Duodenal mucosa (tissue), 2 donors: Measurements from ENCODE around the gene PLOD2.

Source experiments
- H3K27ac ChIP-seq: one replicate; pipeline ENCODE4 v1.7.0; 2013; ENCODE audit warnings: low read depth, low read length
- H3K27me3 ChIP-seq, 2 donors: one replicate each; pipeline ENCODE4 v1.7.0; 2013; ENCODE audit warnings: low read length in 2 of 2, control low read depth in 1 of 2; ENCODE audit not compliant: insufficient read depth in 2 of 2, control insufficient read depth in 1 of 2
- H3K36me3 ChIP-seq, 2 donors: one replicate each; pipeline ENCODE4 v1.7.0; 2013; ENCODE audit warnings: low read length in 2 of 2, control low read depth in 1 of 2; ENCODE audit not compliant: insufficient read depth in 2 of 2, control insufficient read depth in 1 of 2
- H3K4me1 ChIP-seq, 2 donors: one replicate each; pipeline ENCODE4 v1.7.0; 2013; ENCODE audit warnings: low read length in 2 of 2, control low read depth in 1 of 2; ENCODE audit not compliant: insufficient read depth in 2 of 2, control insufficient read depth in 1 of 2
- H3K4me3 ChIP-seq, 2 donors: one replicate each; pipeline ENCODE4 v1.7.0; 2013; ENCODE audit warnings: low read length in 2 of 2, low read depth in 1 of 2
- H3K9ac ChIP-seq, 2 donors: one replicate each; pipeline ENCODE4 v1.7.0; 2013; ENCODE audit warnings: low read length in 2 of 2, low read depth in 1 of 2
- H3K9me3 ChIP-seq, 2 donors: one replicate each; pipeline ENCODE4 v1.7.0; 2013; ENCODE audit warnings: low read length in 2 of 2, control low read depth in 1 of 2; ENCODE audit not compliant: control insufficient read depth in 1 of 2

Gene PLOD2

DNA sequence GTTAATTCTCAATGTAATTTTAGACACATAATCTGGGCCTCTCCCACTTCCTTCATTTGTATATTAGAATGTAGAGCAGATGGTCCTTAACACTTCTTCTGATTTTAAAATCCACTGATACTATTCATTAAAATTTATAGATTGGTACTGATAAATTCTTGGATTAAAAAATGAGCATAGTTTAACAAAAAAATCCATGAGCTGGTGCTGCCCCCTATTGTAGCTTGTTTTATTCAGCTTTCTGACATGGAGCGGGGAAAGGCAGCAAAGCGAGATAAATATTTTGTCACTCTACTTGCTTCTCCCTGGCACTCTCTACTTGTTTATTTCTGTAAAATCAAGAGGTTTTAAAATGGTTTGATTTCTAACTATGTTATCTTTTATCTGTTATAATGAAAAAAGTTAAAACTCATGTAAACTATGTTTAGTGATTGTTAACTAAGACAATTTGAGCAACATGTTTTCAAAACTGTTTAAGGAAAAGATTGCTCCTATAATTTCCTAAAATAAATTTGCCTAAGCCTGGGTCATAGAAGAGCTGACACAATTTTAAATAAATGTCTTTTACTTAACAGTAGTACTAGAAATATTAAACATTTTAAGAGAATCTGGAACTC is 26.5 kb upstream of the PLOD2 start:
- Histone ChIP-seq H3K36me3 (no peaks in the 10 kb centered on the region), H3K4me3 (no peak overlapping the region), H3K9me3 (no peaks in the 10 kb centered on the region), H3K27ac (no peak overlapping the region), H3K27me3 (no peaks in the 10 kb centered on the region), H3K4me1 (peaks cover 0 to 3% of the 10 kb centered on the region in 2 donors), H3K9ac (no peak overlapping the region)

DNA sequence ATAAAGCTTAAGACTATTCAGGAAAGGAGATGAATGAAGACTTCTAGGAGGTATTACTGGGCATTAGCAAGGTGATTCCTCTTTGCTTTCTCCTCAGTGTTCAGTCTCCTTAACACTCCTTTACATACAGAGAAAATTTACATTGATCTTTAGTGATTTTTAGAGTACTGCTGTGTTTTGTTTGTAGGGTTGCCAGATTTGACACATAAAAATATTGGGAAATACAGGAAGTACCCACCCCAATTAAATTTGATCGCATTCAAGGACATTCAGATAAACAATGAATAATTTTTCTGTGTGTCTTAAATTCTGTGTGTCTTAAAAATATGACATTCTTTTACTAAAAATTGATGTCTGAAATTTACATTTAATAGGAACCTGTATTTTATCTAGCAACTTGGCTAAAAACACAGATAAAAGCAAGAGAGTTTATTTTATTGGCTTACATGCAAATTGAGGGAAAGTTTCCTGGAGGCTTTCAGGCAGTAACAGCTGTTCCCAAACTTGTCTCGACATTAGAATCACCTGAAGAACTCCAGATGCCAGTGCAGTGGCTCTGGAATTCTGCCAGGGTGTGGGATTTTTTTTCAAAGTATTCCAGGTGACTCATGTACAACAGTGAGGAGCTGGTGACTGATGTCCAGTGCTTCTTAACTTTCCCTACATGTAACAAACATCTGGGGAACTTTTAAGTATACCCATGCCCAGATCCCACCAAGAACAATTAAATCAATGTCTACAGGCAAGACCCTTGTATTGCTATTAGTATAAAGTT is 23.4 kb upstream of the PLOD2 start:
- H3K27me3 ChIP-seq: no peaks in the 10 kb centered on the region
- no peaks in the 10 kb centered on the region for H3K36me3 ChIP-seq
- no peak overlapping the region for H3K27ac ChIP-seq
- no peak overlapping the region for H3K9ac ChIP-seq
- no peak overlapping the region for H3K4me3 ChIP-seq
- peaks cover 0 to 3% of the 10 kb centered on the region in 2 donors for H3K4me1 ChIP-seq
- no peaks in the 10 kb centered on the region for H3K9me3 ChIP-seq

DNA sequence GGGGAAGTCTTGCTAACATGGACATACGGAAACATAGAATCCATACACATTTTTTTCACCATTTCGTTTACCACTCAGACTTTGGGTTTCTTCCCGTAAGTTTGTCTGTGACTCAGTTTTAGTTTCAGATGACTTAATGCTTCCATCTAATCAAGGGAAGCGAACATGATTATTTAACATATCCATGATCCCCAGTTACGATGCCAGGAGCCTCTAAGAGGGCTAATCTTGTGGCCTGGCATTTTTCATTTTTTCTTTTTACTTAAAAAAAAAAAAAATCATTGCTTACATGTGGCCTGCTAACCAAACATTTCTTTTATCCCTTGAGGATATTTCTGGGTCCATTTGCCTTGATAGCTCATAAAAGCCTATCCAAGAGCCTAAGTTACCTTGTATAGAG is 20.2 kb upstream of the PLOD2 start:
- no peak overlapping the region for H3K9ac ChIP-seq
- no peaks in the 10 kb centered on the region for H3K4me1 ChIP-seq
- H3K27me3 ChIP-seq: no peaks in the 10 kb centered on the region
- no peaks in the 10 kb centered on the region for H3K9me3 ChIP-seq
- H3K27ac ChIP-seq: no peak overlapping the region
- no peaks in the 10 kb centered on the region for H3K36me3 ChIP-seq
- H3K4me3 ChIP-seq: no peak overlapping the region

DNA sequence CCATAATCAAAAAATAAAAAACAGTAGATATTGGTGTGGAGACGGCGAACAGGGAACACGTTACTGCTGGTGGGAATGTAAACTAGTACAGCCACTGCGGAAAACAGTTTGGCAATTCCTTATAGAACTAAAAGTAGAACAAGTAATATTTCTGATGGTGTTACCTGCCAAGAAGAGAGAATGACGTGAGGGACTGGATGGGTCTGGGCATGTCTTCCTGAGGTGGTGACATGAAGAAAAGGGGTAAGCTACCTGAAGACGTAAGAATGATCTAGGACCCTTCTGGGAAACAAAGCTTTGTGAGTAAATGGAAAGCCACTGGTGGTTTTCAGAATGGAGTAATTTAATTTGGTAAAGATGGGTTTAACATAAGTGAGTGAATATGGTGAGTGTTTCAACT is 19.4 kb upstream of the PLOD2 start:
- Histone ChIP-seq H3K9ac (no peak overlapping the region), H3K27ac (no peak overlapping the region), H3K9me3 (no peaks in the 10 kb centered on the region), H3K4me3 (no peak overlapping the region), H3K36me3 (no peaks in the 10 kb centered on the region), H3K4me1 (no peaks in the 10 kb centered on the region), H3K27me3 (no peaks in the 10 kb centered on the region)

DNA sequence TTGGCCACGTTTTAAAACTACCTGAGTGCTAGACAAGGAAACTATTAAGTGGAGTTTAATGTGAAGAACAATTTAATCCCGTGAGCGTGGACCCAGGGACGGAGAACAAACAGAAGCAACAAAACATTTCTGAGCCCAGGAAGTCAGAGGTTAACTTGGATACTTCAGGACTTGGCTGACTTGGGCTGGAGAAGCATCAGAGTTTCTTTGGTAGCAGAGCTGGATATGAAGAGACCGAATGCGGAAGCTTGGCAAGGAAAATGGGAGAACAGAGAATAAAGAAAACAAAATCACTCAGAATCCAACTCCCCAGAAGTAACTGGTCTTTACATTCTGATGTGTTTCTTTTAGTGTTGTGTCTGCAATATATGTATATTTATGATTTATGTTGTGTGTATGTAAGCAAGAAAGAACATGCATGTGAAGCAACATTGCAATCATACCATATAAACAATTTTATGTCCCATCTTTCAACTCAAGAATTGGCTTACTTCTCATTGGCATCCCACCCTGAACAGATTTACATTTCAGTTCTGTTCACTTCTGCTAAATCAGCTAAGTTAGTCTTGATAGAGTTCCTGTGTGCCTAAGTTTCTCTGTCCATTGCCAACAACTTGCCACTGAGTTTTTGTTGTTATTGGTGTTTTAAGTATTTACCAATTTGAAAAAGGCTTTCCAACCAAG is 17.2 kb upstream of the PLOD2 start:
- no peak overlapping the region for H3K4me3 ChIP-seq
- H3K27me3 ChIP-seq: no peaks in the 10 kb centered on the region
- H3K9ac ChIP-seq: no peak overlapping the region
- H3K4me1 ChIP-seq: no peaks in the 10 kb centered on the region
- H3K36me3 ChIP-seq: no peaks in the 10 kb centered on the region
- no peak overlapping the region for H3K27ac ChIP-seq
- no peaks in the 10 kb centered on the region for H3K9me3 ChIP-seq

DNA sequence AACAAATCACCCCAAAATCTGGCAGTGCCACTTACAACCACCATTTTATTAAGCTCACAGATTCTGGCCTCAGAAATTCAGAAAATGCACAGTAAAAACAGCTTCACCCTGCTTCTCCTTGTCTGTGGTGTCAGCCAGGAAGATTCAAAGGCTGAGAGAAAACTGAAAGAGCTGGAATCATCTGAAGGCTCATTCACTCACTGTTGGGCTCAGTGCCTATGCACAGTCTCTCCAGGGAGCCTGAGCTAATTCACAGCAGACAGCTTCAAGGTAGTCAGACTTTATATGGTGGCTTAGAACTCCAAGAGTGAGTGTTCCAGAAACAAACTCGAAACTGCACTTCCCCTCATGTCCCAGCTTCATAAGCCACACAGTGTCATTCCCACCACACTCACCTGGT is 16.5 kb upstream of the PLOD2 start:
- Histone ChIP-seq H3K9ac (no peak overlapping the region), H3K27ac (no peak overlapping the region), H3K9me3 (no peaks in the 10 kb centered on the region), H3K27me3 (no peaks in the 10 kb centered on the region), H3K4me3 (no peak overlapping the region), H3K36me3 (no peaks in the 10 kb centered on the region), H3K4me1 (no peaks in the 10 kb centered on the region)

DNA sequence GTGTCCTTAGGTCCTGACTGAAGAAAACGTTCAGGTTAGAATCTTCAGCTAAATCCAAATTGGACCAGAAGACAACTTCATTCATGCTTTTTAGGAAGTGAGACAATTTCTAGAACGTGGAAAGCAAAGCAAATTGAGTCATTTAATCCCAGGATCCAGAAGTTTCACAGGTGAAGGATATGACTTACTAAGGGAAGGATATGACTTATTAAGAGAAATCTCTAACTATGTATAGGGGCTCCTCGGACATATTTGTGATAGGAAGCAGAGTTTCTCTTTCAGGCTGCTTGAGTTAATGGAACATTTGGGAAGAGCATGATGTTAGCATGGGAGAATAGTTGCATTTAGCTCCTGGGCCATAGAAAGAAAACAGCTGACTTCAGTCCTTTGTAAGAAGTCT is 16.1 kb upstream of the PLOD2 start:
- Histone ChIP-seq H3K9me3 (no peaks in the 10 kb centered on the region), H3K9ac (no peak overlapping the region), H3K27me3 (no peaks in the 10 kb centered on the region), H3K4me3 (no peak overlapping the region), H3K27ac (no peak overlapping the region), H3K4me1 (no peaks in the 10 kb centered on the region), H3K36me3 (no peaks in the 10 kb centered on the region)

DNA sequence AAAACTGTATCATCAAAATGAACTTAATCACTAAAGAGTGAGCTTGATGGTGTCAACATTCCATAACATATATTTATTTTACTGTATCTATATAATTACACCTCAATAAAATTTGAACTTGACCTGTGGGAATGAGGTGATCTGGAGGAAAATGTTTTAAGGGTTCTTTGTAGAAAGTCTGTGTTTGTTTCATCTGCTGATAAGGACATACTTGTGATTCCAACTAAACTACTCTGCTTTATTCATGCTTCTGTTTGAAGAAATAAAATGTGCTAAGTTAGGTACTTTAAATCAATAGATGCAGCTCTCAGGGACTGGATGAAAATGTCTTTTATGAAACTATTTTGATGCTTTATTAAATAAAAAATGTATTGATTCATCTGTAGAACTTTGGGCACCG is 11.6 kb upstream of the PLOD2 start:
- no peaks in the 10 kb centered on the region for H3K27me3 ChIP-seq
- H3K4me3 ChIP-seq: no peak overlapping the region
- no peak overlapping the region for H3K9ac ChIP-seq
- no peaks in the 10 kb centered on the region for H3K36me3 ChIP-seq
- H3K4me1 ChIP-seq: no peaks in the 10 kb centered on the region
- no peaks in the 10 kb centered on the region for H3K9me3 ChIP-seq
- no peak overlapping the region for H3K27ac ChIP-seq

DNA sequence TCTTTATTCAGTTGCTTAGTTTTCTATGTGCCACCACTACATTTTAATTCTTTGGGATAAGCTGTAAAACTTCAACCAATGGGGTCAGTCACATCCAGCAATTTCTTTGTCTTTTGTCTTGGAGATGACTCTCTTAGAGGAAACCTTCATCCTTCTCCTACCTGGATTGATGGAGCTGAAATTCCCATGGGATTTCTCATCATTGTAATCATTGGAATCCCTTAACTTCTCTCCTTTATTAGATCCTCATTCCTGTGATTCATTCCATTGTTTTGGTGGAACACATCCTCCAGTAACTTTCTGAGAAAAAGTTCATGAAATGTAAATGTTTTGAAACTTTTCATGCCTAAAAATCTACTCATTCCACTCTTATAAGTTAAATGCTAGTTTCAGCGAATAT is 9.6 kb upstream of the PLOD2 start:
- no peaks in the 10 kb centered on the region for H3K36me3 ChIP-seq
- H3K9ac ChIP-seq: no peak overlapping the region
- peaks cover 0 to under 1% of the 10 kb centered on the region in 2 donors for H3K4me1 ChIP-seq
- H3K27me3 ChIP-seq: no peaks in the 10 kb centered on the region
- H3K27ac ChIP-seq: no peak overlapping the region
- H3K9me3 ChIP-seq: no peaks in the 10 kb centered on the region
- no peak overlapping the region for H3K4me3 ChIP-seq

DNA sequence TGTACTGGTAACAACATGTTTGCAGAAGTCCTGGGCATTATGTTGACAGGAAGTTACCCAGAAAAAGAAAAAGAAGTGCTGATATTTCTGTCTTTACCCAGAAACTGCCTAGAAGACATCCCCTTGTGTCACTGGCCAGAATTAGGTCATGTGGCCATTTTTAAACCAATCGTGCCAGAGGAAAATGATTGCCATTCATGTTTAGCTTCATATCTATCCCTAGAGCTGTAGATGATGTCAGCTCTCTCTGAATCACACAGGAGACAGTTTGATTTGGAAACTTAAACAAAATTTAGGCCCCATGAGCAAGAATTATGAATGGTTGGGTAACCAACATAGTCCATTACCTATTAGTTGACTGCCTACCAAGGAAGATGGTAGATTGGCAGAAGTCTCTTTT is 8.9 kb upstream of the PLOD2 start:
- H3K9ac ChIP-seq: no peak overlapping the region
- H3K9me3 ChIP-seq: no peaks in the 10 kb centered on the region
- no peak overlapping the region for H3K4me3 ChIP-seq
- H3K36me3 ChIP-seq: no peaks in the 10 kb centered on the region
- no peak overlapping the region for H3K27ac ChIP-seq
- peaks cover 4 to 7% of the 10 kb centered on the region in 2 donors for H3K4me1 ChIP-seq
- no peaks in the 10 kb centered on the region for H3K27me3 ChIP-seq
